GM21423 (cell line): Measurements from ENCODE around the gene TOM1L2.
"Not testable (repeated sequence)": the region's sequence is repeated elsewhere in the genome, so short reads cannot be mapped to it uniquely, and the experiment has no call there.

Experiments used
- ATAC-seq: cut with Tn5 transposase; IDR thresholded peaks from one replicate; pipeline ENCODE4 v1.9.1; 2021; ENCODE audit warnings: mild to moderate bottlenecking, moderate library complexity; ENCODE audit not compliant: unreplicated experiment

TOM1L2 gene

GRCh38 chr17:17811381-17812210, 160.6 kb downstream of the TOM1L2 start:
- no peak for ATAC-seq

DNA sequence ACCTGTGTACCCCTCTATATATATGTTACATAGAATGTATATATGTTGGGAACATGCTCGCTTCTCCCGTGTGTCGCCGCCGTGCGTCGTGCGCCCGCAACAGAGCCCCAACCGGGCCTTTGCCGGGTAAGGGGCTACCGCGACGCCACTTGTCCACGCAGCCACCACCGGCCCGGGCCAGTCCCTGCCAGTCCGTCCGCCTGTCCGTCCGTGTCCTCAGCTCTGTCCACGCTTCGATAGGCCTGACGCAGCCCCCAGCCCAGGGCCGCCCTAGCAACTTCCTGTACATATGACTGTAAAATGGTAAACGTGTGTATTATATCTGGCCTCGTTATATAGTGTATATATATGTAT, 161.3 kb downstream of the TOM1L2 start:
- ATAC-seq: no peak

DNA sequence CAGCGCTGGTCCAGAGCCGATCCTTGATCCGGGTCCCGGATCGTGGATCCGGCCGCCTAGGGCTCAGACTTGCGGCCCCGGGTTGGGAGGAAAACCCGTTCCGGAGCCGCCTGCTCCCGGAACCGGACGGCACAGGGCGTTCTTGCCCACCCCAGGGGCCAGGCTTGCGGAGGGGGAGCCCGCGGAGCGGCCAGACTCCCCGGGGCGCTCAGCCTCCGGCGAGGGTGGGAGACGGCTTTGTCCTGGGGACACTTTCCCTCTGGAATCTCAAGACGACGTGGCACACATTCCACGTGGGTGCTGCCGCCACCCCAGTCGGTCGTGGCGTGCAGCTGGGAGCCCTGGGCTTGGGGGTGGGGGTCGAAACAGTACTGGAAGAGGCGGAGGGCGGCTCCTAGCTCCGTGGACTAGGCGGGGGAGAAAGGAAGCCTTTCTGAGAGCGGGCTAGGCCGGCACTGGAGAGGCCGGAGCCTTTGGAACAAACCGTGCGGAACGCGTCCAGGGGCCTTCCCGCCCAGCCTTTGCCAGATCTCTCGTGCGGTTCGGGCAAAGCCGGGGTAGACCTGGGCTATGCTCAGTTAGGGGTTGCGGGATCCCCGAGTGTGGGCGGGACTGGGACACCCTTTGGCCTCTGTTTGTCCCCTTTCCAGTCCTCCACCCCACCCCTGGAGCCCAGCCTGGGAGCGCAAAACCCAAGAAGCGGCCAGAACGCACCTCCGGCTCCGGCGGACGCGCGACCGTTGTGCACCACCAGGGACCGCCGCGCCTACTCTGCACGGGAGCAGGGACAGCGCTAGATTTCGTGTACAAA, 161.9 kb downstream of the TOM1L2 start:
- no peak for ATAC-seq

DNA sequence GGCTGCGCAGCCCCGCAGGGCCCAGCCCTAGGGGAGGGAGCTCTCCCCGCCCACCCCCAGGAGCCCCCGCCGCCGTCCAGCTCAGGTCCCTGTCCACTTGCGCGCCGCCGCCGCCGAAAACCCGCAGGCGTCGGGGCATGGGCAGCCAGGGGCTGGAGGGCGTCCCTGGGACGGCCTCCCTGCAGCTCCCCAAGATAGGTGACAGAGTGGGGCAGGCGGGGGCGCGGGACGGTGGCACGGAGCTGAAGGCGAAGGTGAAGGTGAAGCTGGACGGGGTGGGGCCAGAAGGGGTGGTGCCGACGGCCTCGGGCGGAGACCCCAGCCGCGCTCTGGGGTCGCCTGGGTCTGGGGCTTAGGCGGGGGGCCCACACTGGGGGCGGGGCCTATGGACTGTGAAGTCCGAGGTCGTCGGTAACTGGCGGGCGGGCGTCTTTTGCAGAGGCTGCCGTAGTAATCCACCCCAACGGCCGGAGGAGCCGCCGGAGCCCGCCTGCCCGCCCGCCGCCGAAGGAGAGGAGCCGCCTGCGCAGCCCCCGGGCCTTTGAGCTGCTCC, 162.6 kb downstream of the TOM1L2 start:
- no peak for ATAC-seq

DNA sequence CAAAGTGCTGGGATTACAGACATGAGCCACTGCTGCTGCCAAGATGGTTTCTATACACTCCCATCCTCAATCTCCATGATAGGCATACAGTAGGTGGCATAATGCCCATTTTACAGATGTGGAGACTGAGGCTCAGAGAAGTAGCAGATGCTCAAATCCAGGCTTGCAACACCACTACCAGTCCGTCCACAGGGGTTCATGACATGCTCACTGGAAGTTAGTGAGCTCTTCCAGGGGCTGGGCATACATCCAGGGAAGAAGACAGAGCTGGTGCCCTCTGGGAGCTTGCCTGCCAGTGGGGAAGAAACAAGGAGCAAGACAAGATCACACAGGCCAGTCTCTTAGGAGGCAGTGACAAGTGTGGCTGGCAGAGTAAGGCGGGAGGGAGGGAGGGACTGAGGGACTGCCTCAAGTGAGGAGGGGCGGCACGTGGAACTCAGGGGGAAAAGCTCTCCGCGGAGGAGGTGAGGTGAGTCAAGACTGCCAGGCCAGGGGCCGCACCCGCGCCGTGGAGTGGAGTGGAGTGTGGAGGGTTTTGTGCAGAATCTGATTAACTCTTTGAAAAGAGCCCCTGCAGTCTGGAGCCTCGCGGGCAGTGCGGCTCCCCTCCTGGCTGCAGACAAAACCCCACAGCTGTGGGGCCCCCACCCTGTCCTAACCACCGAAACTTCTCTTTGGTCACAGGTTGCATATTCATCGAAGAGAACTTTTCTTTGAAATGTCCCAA, 163.3 kb downstream of the TOM1L2 start:
- ATAC-seq: no peak

- ATAC-seq: not testable (repeated sequence)
Measured at GRCh38 chr17:17808200-17808599, 164.0 kb downstream of the TOM1L2 start.

- ATAC-seq: no peak
Measured at GRCh38 chr17:17807440-17807839, 164.8 kb downstream of the TOM1L2 start.

- no peak for ATAC-seq
Measured at GRCh38 chr17:17806611-17807274, 165.5 kb downstream of the TOM1L2 start.

- ATAC-seq: no peak
Measured at GRCh38 chr17:17806035-17806434, 166.2 kb downstream of the TOM1L2 start.

DNA sequence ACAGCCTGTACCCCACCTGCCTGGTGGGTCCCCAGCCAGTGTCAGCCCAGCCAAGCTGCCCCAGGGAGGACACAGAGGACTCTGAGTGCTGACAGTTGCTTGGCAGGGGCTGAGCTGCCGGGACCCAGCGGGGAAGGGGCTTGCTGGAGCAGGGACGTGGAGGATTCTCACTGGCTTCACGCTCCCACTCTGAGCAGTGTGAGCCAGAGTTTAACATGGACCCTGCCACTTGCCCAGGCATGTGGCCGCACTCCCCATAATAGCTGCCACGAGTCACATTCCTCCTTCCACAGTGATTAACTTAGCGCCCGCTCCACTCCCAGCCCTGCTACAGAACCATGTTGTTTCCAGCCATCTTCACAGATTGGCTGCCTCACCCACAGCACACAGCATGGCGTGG, 166.6 kb downstream of the TOM1L2 start:
- ATAC-seq: no peak

GRCh38 chr17:17804007-17804406, 168.2 kb downstream of the TOM1L2 start:
- no peak for ATAC-seq

DNA sequence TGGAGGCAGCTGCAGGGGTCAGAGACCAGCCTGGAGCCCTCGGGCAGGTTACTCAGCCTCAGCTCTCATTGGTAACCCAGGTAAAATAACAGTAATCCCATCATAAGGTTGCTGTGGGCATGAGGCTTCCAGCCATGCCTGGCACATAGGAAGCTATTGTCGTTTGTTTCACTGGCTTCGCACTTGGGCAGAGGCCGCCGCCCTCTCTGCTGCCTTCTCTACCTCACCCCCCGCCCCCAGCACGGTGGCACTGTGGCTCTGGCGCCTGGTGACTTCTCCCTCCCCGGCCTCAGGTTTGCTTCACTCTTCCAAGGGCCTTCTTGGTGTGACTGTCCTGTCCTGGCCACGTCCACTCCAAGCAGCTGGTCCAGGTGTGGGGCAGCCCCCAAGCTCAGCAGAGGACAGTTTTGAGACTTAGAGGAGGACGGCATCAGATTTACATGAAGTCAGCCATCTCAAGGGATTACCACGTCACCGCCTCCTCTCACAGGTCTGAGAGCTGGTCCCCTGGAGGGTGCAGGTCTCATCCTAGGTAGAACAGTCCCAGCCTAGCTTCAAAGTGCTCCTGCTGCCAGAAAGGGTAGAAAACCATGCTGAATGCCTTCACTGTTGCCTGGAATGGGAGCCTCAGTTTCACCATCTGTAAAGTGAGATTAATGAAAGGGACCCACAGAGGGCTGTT, 170.3 kb downstream of the TOM1L2 start:
- no peak for ATAC-seq

DNA sequence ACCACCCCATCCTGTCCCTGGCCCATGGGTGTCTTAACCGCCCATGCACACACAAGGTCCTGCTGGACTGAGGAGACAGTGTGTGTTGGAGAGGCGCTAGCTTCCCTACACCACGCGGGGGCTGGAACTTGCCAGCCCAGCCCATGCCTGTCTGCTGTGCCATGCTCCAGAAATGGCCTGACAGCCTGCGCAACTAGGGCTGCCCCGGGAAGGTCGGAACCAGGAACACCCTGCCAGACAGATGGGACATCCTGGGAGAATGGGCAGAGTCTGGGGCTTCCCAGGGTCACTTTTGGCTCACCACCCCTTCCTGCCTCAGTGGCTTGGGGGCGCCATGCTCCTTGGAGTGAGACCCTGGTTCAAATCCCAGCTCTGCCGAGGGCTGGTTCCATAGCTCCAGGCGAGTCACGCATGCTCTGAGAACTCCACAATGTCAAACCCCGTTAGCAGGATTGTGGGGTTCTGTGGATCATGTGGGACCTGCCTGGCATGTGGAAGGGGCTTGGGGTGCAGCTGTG, 171.6 kb downstream of the TOM1L2 start:
- no peak for ATAC-seq

DNA sequence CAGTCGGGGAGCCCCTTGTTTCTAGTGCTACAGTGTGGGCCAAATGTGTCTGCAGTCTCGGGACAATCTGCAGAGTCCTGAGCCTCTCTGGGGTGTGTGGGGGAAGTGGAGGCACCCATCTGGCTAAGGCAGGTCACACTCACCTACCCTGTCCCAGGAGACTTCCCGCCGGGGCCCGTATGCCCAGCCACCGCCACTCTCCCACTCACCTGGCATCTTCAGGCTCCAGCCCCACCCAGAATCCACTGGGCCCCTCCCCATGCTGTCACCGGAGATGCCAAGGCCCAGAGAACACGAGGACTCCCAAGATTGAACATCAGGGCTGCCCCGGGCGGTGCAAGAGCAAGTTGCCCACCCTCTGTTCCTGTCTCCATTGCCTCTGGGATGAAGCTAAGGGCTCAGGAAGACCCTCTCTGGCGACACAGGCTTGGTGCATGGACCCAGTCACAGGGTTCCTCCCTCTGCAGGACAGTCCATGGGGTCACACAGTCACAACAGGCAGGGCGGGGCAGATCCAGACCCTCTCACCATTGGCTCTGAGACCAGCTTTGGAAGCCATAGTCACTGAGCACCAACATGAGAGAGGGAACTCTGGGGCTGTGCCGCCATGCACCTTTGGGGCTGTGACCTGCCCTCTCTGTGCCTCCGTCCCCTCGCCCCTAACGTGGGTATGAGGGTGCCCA, 173.5 kb downstream of the TOM1L2 start:
- no peak for ATAC-seq

- no peak for ATAC-seq
Measured at GRCh38 chr17:17798010-17798556, 174.1 kb downstream of the TOM1L2 start.

DNA sequence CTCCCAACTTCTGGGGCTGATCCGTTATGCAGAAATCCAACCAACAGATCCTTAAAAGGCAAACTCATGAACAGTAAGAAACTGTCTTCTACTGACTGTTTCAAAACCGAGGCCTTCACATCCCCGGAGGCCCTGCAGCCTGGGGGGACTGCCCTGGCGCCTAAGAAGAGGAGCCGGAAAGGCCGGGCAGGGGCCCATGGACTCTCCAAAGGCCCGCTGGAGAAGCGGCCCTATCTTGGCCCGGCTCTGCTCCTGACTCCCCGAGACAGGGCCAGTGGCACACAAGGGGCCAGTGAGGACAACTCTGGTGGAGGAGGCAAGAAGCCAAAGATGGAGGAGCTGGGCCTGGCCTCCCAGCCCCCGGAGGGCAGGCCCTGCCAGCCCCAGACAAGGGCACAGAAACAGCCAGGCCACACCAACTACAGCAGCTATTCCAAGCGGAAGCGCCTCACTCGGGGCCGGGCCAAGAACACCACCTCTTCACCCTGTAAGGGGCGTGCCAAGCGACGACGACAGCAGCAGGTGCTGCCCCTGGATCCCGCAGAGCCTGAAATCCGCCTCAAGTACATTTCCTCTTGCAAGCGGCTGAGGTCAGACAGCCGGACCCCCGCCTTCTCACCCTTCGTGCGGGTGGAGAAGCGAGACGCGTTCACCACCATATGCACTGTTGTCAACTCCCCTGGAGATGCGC, 174.9 kb downstream of the TOM1L2 start:
- no peak for ATAC-seq

DNA sequence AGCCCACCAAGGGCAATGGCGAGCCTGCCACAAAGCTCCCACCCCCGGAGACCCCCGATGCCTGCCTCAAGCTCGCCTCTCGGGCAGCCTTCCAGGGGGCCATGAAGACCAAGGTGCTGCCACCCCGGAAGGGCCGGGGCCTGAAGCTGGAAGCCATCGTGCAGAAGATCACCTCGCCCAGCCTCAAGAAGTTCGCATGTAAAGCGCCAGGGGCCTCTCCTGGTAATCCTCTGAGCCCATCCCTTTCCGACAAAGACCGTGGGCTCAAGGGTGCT, 175.5 kb downstream of the TOM1L2 start:
- ATAC-seq: no peak

DNA sequence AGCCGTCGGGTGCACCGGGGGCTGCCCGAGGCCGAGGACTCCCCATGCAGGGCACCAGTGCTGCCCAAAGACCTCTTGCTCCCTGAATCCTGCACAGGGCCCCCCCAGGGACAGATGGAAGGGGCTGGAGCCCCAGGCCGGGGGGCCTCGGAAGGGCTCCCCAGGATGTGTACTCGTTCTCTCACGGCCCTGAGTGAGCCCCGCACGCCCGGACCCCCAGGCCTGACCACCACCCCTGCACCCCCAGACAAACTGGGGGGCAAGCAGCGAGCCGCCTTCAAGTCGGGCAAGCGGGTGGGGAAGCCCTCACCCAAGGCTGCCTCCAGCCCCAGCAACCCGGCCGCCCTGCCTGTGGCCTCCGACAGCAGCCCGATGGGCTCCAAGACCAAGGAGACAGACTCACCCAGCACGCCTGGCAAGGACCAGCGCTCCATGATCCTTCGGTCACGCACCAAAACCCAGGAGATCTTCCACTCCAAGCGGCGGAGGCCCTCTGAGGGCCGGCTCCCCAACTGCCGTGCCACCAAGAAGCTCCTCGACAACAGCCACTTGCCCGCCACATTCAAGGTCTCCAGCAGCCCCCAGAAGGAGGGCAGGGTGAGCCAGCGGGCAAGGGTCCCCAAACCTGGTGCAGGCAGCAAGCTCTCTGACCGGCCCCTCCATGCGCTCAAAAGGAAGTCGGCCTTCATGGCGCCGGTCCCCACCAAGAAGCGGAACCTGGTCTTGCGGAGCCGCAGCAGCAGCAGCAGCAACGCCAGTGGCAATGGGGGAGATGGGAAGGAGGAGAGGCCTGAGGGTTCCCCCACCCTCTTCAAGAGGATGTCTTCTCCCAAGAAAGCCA, 176.0 kb downstream of the TOM1L2 start:
- ATAC-seq: no peak
